ENCODE measurements around the gene TBCC. TPM values are rescaled to one million over a fixed set of nuclear protein-coding genes. Genes with fewer than 3 reads are reported as not detected.
A peak's percentile ranks its signal among the peaks of the same experiment; 100 is the strongest.

TBCC gene
- 10.2 TPM for total RNA-seq
- long read RNA-seq, transcript TBCC-201 (1 exons, 1,616 nt) = major isoform, 20 of 20 reads
- long read RNA-seq, partial matches to known transcripts = 0 of 20 reads
- long read RNA-seq, other reads (novel, unspliced or antisense) = 0 of 20 reads

- ATAC-seq (ENCODE audit: poor library complexity) (peak; percentile 94), DNase-seq (peak; percentile 96)
- intact Hi-C loops (cut with DNase I) = loop anchor here (2.0 kb wide), 1 partner anchor 41 kb away; no protein-coding TSS in a partner anchor
These were observed at the start of gene TBCC for GRCh38 chr6:42745640-42746462. Gene TBCC, minus strand, starts transcription at chr6:42746103. Its CDS starts 30 bp downstream, at chr6:42746073.

GRCh38 chr6:42795651-42796050 lies 49.7 kb upstream of the TBCC start:
- ATAC-seq (ENCODE audit: poor library complexity) (no peak), DNase-seq (no peak)
- intact Hi-C loops (cut with DNase I) = no loop called here

DNA sequence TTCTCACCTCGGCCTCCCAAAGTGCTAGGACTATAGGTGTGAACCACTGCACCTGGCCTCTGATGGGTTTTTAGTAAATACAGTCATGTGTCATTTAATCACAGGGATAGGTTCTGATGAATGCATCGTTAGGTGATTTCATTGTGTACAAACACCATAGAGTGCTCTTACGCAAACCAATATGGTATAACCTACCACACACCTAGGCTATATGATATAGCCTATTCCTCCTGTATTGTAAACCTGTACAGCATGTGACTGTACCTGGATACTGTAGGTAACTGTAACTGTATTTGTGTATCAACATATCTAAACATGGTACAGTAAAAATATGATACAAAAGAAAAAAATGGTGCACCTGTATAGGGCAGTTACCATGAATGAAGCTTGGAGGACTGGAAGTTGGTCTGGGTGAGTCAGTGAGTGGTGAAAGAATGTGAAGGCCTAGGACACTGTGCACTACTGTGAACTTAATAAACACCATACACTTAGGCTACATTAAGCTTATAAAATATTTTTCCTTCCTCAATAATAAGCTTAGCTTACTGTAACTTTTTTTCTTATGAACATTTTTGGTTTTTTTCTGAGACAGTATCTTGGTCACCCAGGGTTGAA lies 45.9 kb upstream of the TBCC start:
- intact Hi-C loops (cut with DNase I) = no loop called here
- ATAC-seq (ENCODE audit: poor library complexity) (no peak), DNase-seq (no peak)

- peak; percentile 30 for ATAC-seq (ENCODE audit: poor library complexity)
- intact Hi-C loops (cut with DNase I) = no loop called here
These were observed 44.8 kb upstream of the TBCC start for GRCh38 chr6:42790549-42791181.

DNA sequence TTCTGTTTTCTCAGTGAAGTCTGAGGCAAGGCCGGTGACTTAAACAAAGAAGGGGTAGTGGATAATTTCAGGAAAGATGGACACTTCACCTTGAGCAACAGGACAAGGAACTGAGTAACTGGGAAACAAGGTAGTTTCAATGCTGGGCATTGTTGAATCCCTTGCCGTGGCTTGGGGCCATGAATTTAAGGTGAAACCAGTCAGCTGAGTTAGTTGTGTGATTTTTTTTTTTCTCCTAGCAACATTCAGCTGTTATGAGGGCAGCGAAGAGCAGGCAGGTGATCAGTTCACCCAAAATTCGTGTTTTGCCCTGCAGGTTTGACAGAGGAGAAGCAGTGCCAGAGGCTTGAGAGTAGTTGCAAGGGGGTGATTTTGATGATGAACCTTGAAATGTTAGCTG lies 42.8 kb upstream of the TBCC start:
- intact Hi-C loops (cut with DNase I) = no loop called here

More at GRCh38 chr6:42790549-42791181, 44.8 kb upstream of the TBCC start:
- no peak for DNase-seq

GRCh38 chr6:42787063-42787472 lies 41.2 kb upstream of the TBCC start:
- intact Hi-C loops (cut with DNase I) = loop anchor here (2.0 kb wide), 1 partner anchor 42 kb away; no protein-coding TSS in a partner anchor
- ATAC-seq (ENCODE audit: poor library complexity) = no peak

More for the DNA sequence above, 42.8 kb upstream of the TBCC start:
- no peak for DNase-seq
- no peak for ATAC-seq (ENCODE audit: poor library complexity)

GRCh38 chr6:42786525-42786985 lies 40.7 kb upstream of the TBCC start:
- no peak for ATAC-seq (ENCODE audit: poor library complexity)
- intact Hi-C loops (cut with DNase I) = loop anchor here (2.0 kb wide), 1 partner anchor 42 kb away; no protein-coding TSS in a partner anchor
- no peak for DNase-seq

More at GRCh38 chr6:42787063-42787472, 41.2 kb upstream of the TBCC start:
- DNase-seq = no peak

DNA sequence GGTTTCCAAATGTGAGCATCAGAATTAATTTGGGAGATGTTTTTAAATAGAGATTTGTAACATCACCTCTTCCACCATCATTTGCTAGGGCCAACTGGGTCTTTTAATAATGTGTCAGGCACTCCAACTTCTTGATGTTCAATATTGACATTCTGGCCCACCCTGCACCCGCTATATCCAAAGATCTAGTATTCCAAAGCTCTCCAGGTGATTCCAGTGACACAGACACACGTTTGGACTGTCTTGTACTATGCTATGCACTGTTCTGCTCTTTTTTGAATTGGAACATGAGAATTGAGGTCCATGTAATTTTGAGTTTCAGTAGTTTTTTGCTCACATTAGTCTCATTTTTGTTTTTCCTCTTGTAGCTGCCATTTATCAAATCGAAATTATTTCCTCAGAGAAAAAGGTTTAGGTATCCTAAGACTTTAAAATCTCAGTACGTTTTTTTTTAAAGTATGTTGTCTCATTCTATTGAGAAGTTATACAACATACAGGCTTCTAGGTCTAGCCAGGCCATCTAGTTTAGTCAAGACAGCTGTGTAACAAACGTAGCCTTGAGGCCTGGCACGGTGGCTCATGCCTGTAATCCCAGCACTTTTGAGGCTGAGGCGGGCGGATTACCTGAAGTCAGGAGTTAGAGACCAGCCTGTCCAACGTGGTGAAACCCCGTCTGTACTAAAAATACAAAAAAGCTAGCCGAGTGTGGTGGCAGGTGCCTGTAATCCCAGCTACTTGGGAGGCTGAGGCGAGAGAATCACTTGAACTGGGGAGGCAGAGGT lies 39.0 kb upstream of the TBCC start:
- intact Hi-C loops (cut with DNase I) = no loop called here
- no peak for DNase-seq
- ATAC-seq (ENCODE audit: poor library complexity) = no peak

DNA sequence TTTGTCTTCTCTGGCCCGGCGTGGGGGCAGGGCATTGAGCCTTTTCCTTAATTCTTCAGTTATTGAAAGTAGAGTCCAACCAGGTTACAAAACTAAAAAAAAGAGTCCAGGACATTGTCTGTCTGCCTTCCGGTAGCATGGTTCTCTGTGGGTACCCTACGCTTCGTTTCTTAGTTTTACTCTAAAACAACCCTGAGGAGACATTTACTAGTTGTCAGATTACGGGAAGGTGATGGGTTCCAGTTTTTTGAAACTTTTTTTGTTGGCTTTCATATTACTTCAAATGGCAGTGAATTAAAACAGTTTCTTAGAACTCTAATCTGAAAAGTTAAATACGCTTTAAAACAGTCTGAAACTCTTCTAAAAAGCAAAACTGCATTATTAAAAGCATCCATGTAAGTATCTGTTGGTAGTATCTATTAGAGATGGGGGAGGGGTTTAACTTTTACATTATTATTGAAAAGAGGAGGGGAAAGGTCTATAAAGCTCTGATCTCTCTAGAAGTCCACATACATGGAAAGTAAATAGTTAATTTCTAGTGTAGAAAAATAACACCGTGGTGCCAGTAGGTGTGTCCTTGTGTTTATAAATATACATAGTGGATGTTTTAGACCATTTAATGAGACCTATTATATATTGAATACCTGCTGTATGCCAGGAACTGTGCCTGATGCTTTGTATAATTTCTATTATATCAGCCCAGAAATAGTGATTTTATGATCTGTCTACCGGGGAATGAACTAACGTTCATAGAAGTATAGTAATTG lies 38.2 kb upstream of the TBCC start:
- DNase-seq (no peak), ATAC-seq (ENCODE audit: poor library complexity) (peak; percentile 34)
- intact Hi-C loops (cut with DNase I) = no loop called here

- peak; percentile 88 for DNase-seq
- ATAC-seq (ENCODE audit: poor library complexity) = peak; percentile 77
- intact Hi-C loops (cut with DNase I) = no loop called here
These were observed 37.4 kb upstream of the TBCC start for GRCh38 chr6:42783177-42783875.

GRCh38 chr6:42782689-42783176 lies 36.8 kb upstream of the TBCC start:
- DNase-seq (peak; percentile 86), ATAC-seq (ENCODE audit: poor library complexity) (peak; percentile 67)
- intact Hi-C loops (cut with DNase I) = no loop called here

DNA sequence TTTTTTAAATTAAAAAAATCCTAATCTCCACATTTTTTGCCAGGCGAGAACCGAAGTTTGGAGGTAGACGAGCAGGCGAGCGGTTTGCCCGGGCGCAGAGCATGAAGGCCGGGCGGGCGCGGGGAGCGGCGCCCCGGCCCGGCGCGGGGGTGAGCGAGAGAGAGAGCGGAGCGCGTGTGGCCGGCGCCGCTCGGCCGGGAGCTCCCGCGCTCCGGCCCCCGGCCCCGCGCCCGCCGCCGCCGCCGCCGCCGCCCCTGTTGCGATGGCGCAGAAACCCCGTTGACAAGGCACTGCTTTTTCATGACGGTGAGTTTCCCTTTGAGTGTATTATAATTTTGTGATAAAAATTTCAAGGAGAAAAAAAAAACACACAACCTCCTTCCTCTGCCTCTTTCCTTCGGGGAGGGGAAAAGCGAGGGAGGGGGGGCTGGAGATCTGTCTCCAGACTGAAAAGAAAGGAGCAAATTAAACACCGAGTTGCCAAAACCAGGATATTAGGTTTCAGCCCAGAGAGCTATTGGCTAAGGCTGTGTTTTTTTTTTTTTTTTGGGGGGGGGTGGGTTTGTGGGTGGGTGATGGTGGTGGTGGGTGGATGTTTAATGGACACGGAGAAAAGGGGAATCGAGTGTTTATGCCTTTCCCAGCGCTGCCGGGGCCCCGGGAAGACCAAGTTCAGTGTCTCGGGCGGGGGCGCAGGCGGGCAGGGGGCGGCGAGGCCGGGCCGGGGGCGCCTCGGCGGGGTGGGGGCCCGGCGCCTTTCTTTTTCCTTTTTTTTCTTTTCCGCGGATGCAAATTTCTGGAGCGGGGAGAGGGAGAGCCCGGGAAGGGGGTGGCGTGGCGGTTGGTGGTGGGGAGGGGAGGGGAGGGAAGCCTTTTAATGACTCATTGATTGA lies 36.1 kb upstream of the TBCC start, which contains the start of gene BICRAL:
BICRAL (plus strand) TSS at position 257 of the 893 bp plus-strand sequence. CDS start 39,971 bp downstream, outside the sequence.
- intact Hi-C loops (cut with DNase I) = no loop called here
- peak; percentile 30 for ATAC-seq (ENCODE audit: poor library complexity)
- peak; percentile 67 for DNase-seq

DNA sequence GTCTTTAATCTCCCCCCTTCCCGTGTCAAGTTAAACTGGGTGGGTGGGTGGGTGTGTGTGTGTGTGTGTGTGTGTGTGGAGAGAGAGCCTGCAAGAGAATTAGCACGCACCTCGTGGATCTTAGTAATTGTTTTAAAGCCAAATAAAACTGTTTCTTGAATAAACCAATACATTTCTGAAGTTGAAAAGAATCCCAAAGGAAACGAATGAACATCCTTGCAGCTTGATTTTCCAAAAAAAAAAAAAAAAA lies 35.6 kb upstream of the TBCC start:
- no peak for ATAC-seq (ENCODE audit: poor library complexity)
- DNase-seq = no peak
- intact Hi-C loops (cut with DNase I) = no loop called here

- DNase-seq (no peak), ATAC-seq (ENCODE audit: poor library complexity) (no peak)
- intact Hi-C loops (cut with DNase I) = no loop called here
These were observed 33.6 kb upstream of the TBCC start for GRCh38 chr6:42779521-42779920.

DNA sequence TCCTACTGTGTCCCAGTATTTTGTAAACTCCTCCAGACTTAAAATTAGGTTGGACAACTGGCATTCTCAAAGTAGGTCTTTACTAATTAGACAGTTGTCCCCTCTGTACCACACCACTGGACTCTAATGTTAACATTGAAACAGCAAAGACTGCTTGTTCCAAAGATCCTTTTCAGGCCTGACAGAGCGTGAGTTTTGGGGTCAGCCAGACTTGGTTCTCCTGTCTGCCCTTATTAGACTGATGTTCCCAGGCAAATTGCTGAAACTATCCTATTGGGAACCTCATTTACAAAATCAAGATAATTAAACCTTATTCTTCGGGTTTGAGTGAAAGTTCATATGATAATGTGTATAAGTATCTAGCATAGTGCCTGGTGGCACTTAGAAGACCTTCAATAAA lies 32.2 kb upstream of the TBCC start:
- intact Hi-C loops (cut with DNase I) = no loop called here
- DNase-seq (no peak), ATAC-seq (ENCODE audit: poor library complexity) (no peak)

DNA sequence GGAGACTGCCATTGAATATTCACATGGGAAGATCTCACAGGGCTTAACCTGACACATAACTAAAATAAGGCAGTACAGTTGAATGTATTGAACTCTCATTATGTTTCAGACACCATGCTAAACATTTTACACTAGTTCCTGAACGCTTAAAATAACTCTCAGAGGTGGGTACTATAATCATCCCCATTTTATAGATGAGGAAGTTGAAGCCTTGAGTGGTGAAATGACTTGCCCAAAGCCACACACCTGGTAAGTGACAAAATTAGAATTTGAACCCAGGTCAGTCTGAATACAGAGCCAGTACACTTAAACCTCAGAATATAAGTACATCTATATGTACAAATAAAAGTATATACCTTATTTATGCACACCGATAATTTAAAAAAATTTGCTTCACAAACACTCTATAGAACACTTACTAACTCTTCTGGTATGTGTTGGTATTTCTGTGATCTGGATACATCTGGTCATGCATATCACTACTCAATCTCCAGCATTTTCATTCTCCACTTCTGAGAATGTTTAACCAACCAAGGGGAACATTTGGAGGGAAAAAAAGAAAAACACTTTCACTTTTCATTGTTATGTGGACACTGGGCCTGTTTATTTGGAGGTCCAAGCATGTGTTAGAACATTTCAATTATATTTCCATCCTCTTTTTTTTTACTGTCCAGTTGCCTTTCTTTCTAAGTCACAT lies 31.4 kb upstream of the TBCC start:
- ATAC-seq (ENCODE audit: poor library complexity) = no peak
- DNase-seq = no peak
- intact Hi-C loops (cut with DNase I) = no loop called here

All from Right ventricle myocardium superior (tissue), 1 donor.